ENCODE measurements around the gene TNNT1.
A peak's percentile ranks its signal among the peaks of the same experiment; 100 is the strongest.
"Not testable (repeated sequence)": the region's sequence is repeated elsewhere in the genome, so short reads cannot be mapped to it uniquely, and the experiment has no call there.

TNNT1 gene

GRCh38 chr19:55157064-55157908, 8.3 kb upstream of the TNNT1 start, which contains the start of gene TNNI3:
Gene TNNI3 (minus strand): TSS chr19:55157732. CDS start chr19:55157589, 143 bp downstream.
- Histone ChIP-seq H3K9ac (ENCODE audit: low read length) (no peak within 1 kb of the TSS), H3K27ac (ENCODE audit: low read length) (no peak within 1 kb of the TSS), H3K27me3 (ENCODE audit: low read depth, low read length) (peaks cover 7% of the 10 kb centered on the region; the same call in 1 of the 2 replicates), H3K4me1 (ENCODE audit: low read length) (0 out of 2 replicates have a peak, but pooled peaks cover under 1% of the 10 kb centered on the region), H3K4me2 (ENCODE audit: low read length) (no peak within 1 kb of the TSS), H3K4me3 (ENCODE audit: low read length) (no peak within 1 kb of the TSS), H4K20me1 (ENCODE audit: insufficient read depth, low read length) (no peaks in the 10 kb centered on the region), H3K79me2 (ENCODE audit: low read length) (no peaks in the 10 kb centered on the region), H3K36me3 (replicated peaks; ENCODE audit: low read depth, low read length) (no peaks in the 10 kb centered on the region), H3K9me3 (ENCODE audit: insufficient read depth, low read length) (no peaks in the 10 kb centered on the region), H2AFZ (ENCODE audit: low read depth, low read length) (no peak within 1 kb of the TSS)
- TF ChIP-seq EZH2phosphoT487 (IDR thresholded peaks at IDR 0.05; ENCODE audit: low read depth) = no peak
- no peak for TF ChIP-seq CTCF (IDR thresholded peaks at IDR 0.05; ENCODE audit: low read depth, low read length)

DNA sequence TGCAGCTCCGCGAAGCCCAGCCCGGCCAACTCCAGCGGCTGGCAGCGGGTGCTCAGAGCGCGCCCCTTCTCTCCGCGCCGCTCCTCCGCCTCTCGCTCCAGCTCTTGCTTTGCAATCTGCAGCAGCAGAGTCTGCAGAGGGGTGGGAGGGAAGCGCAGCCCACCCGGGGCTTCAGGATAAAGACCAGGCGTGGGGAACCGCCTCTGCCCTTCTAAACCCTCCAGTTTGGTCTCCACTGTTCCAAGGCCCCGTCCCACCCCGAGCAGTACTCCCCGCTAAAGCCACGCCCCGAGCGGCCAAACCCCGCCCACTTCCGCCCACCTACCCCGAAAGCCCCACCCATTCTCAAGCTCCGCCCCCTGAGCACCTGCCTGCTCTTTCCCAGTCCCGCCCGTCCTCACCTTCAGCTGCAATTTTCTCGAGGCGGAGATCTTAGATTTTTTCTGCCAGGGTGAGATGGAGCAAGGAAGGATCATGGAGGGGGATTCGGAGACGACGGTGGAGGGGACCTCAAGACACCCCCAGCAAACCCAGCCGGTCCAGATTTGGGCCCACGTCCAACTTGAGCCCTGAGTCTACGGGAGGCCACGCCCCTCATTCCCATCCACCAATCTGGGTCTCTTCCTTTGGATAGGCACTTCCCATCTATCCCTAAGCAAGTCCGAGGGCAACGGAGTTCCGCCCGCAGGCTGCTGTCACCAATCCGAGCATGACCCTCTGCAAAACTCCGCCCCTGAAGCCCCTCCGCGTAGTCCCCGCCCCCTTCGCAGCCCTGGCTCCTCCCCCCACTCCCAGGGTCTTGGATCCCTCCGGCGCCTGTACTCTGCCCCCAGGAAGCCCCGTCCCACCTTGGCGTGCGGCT, 7.4 kb upstream of the TNNT1 start:
- no peak overlapping the region for H3K4me3 ChIP-seq (ENCODE audit: low read length)
- H4K20me1 ChIP-seq (ENCODE audit: insufficient read depth, low read length) = no peaks in the 10 kb centered on the region
- 0 out of 2 replicates have a peak, but pooled peaks cover 4% of the 10 kb centered on the region for H3K4me1 ChIP-seq (ENCODE audit: low read length)
- H3K9me3 ChIP-seq (ENCODE audit: insufficient read depth, low read length) = no peaks in the 10 kb centered on the region
- H3K27me3 ChIP-seq (ENCODE audit: low read depth, low read length) = peaks cover 7% of the 10 kb centered on the region; the same call in 1 of the 2 replicates
- no peak overlapping the region for H3K27ac ChIP-seq (ENCODE audit: low read length)
- TF ChIP-seq EZH2phosphoT487 (IDR thresholded peaks at IDR 0.05; ENCODE audit: low read depth) (no peak), CTCF (IDR thresholded peaks at IDR 0.05; ENCODE audit: low read depth, low read length) (no peak)
- no peak overlapping the region for H3K4me2 ChIP-seq (ENCODE audit: low read length)
- H3K9ac ChIP-seq (ENCODE audit: low read length) = no peak overlapping the region
- H3K36me3 ChIP-seq (replicated peaks; ENCODE audit: low read depth, low read length) = no peaks in the 10 kb centered on the region
- H2AFZ ChIP-seq (ENCODE audit: low read depth, low read length) = no peak overlapping the region
- no peaks in the 10 kb centered on the region for H3K79me2 ChIP-seq (ENCODE audit: low read length)

DNA sequence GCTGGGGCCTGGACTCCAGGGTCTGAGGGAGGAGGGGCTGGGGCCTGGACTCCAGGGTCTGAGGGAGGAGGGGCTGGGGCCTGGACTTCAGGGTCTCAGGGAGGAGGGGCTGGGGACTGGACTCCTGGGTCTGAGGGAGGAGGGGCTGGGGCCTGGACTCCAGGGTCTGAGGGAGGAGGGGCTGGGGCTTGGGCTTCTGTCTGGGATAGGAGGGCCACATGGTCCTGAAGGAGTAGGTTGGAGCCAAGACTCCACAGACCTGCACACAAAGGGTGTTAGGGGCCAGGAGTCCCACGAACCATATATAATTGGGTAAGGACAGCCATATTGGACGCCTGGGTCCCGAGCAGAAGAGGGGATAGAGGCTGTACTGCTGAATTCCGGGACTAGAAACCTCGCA, 6.8 kb upstream of the TNNT1 start:
- not testable (repeated sequence) for H3K9me3 ChIP-seq (ENCODE audit: insufficient read depth, low read length); H3K4me3 ChIP-seq (ENCODE audit: low read length); H2AFZ ChIP-seq (ENCODE audit: low read depth, low read length); H3K4me2 ChIP-seq (ENCODE audit: low read length); H4K20me1 ChIP-seq (ENCODE audit: insufficient read depth, low read length); H3K27ac ChIP-seq (ENCODE audit: low read length); H3K36me3 ChIP-seq (replicated peaks; ENCODE audit: low read depth, low read length); H3K9ac ChIP-seq (ENCODE audit: low read length); H3K4me1 ChIP-seq (ENCODE audit: low read length); H3K79me2 ChIP-seq (ENCODE audit: low read length); H3K27me3 ChIP-seq (ENCODE audit: low read depth, low read length)

DNA sequence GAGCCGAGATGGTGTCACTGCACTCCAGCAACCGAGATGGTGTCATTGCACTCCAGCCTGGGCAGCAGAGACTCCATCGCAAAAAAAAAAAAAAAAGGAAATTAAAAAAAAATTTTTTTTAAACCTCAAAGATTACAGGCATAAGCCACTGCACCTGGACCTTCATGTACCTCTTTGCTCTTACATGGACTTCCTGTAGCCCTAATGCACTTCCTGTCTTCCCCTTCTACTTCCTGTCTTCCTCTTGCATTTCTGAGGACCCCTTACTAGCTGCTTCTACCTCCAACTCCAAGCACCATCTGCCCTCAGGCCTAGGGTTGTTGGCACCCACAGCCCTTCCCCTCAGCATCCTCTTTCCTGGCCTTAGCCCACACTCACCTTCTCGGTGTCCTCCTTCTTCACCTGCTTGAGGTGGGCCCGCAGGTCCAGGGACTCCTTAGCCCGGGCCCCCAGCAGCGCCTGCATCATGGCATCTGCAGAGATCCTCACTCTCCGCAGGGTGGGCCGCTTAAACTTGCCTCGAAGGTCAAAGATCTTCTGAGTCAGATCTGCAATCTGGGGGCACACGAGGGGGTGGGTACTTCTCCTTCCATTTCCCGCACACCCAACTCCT, 4.8 kb upstream of the TNNT1 start:
- no peak for TF ChIP-seq EZH2phosphoT487 (IDR thresholded peaks at IDR 0.05; ENCODE audit: low read depth)
- TF ChIP-seq CTCF (IDR thresholded peaks at IDR 0.05; ENCODE audit: low read depth, low read length) = no peak
- Histone ChIP-seq H3K79me2 (ENCODE audit: low read length) (no peaks in the 10 kb centered on the region), H3K4me2 (ENCODE audit: low read length) (no peak overlapping the region), H3K36me3 (replicated peaks; ENCODE audit: low read depth, low read length) (no peaks in the 10 kb centered on the region), H4K20me1 (ENCODE audit: insufficient read depth, low read length) (no peaks in the 10 kb centered on the region), H3K27ac (ENCODE audit: low read length) (no peak overlapping the region), H3K4me1 (ENCODE audit: low read length) (0 out of 2 replicates have a peak, but pooled peaks cover 4% of the 10 kb centered on the region), H2AFZ (ENCODE audit: low read depth, low read length) (peak overlapping the region; percentile 79; the same call in 1 of the 2 replicates), H3K9me3 (ENCODE audit: insufficient read depth, low read length) (no peaks in the 10 kb centered on the region), H3K9ac (ENCODE audit: low read length) (no peak overlapping the region), H3K4me3 (ENCODE audit: low read length) (no peak overlapping the region), H3K27me3 (ENCODE audit: low read depth, low read length) (peaks cover 18% of the 10 kb centered on the region)
